Fibroblast of villous mesenchyme (primary cell): ENCODE results near the gene ENGASE. TPM values are rescaled to one million over a fixed set of nuclear protein-coding genes. Genes with fewer than 3 reads are reported as not detected.

Experiments used
- DNase-seq: peaks from one replicate; pipeline ENCODE4 v3.0.0-alpha.2; 2010; ENCODE audit warnings: low read depth
- H3K4me3 ChIP-seq: 2 replicates; pipeline ENCODE4 v1.5.1; 2011; ENCODE audit warnings: low read depth, mild to moderate bottlenecking, low read length
- total RNA-seq: library from RNA; depleted of rRNA; stranded (reverse); fragments of >200 nt; gene quantifications from 2 replicates; pipeline ENCODE4 v1.2.3, GENCODE V29; 2012
- TF ChIP-seq, protein P1 (sequence below): IDR thresholded peaks from 2 replicates; pipeline ENCODE4 v1.5.1; 2012; ENCODE audit warnings: low read depth, mild to moderate bottlenecking, low read length; ENCODE audit not compliant: insufficient read depth

The ENGASE gene
- total RNA-seq, 1 donor, result 11.2 TPM

DNA sequence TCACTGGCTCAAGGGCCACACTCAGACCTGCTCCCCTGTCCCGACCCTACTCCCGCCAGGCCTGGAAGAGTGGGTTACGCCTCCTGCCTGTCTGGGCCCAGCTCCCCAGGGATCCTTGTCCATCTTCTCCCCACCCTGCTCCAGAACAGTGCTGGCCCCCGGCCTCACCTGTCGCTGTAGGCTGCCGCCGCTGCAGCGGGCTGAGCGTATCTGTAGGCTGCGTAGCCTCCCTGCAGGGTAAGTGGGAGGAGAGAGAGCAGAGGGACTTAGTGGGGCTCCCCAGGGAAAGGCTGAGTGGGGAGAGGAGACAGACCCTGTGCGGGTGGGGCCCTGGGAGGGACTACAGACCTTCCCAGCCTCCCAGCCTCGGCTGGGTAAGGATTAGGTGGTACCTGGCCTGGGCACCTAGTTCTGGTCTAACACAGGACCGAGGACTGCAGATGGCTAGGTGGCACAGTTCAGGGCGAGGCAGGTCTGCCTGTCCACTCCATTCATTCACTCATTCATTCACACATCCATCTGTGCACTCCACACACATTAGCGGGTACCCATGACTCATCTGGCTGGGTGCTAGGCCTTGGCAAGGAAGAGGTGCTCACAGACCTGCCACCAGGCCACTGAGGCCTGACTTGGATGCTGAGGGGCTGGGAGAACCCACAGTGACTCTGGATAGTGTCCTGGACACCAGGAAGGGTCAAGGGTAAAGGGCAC, 20.9 kb downstream of the ENGASE start:
- DNase-seq, result no peak
- TF ChIP-seq, protein P1, sequence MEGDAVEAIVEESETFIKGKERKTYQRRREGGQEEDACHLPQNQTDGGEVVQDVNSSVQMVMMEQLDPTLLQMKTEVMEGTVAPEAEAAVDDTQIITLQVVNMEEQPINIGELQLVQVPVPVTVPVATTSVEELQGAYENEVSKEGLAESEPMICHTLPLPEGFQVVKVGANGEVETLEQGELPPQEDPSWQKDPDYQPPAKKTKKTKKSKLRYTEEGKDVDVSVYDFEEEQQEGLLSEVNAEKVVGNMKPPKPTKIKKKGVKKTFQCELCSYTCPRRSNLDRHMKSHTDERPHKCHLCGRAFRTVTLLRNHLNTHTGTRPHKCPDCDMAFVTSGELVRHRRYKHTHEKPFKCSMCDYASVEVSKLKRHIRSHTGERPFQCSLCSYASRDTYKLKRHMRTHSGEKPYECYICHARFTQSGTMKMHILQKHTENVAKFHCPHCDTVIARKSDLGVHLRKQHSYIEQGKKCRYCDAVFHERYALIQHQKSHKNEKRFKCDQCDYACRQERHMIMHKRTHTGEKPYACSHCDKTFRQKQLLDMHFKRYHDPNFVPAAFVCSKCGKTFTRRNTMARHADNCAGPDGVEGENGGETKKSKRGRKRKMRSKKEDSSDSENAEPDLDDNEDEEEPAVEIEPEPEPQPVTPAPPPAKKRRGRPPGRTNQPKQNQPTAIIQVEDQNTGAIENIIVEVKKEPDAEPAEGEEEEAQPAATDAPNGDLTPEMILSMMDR, result no peak
- no peak overlapping the region for H3K4me3 ChIP-seq

DNA sequence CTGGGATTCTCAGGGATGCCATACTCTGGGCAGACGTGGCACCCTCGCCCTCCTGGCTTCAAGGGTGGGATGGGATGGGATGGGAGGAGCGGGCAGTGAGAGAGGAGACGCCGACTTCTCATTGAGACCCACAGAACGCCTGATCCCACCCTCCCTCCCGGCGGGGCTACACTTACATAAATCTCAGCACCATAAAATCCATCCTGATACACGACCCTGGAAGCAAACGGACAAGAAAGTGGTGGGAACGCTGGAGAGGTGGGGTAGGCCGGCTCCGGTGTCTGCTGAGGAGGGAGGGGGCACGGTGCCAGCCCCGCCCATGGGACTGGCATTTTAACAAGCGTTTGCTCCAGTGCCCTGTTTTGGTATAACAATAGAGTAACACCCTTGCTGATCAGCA, 21.9 kb downstream of the ENGASE start:
- no peak overlapping the region for H3K4me3 ChIP-seq
- TF ChIP-seq, protein P1, result no peak
- no peak for DNase-seq

DNA sequence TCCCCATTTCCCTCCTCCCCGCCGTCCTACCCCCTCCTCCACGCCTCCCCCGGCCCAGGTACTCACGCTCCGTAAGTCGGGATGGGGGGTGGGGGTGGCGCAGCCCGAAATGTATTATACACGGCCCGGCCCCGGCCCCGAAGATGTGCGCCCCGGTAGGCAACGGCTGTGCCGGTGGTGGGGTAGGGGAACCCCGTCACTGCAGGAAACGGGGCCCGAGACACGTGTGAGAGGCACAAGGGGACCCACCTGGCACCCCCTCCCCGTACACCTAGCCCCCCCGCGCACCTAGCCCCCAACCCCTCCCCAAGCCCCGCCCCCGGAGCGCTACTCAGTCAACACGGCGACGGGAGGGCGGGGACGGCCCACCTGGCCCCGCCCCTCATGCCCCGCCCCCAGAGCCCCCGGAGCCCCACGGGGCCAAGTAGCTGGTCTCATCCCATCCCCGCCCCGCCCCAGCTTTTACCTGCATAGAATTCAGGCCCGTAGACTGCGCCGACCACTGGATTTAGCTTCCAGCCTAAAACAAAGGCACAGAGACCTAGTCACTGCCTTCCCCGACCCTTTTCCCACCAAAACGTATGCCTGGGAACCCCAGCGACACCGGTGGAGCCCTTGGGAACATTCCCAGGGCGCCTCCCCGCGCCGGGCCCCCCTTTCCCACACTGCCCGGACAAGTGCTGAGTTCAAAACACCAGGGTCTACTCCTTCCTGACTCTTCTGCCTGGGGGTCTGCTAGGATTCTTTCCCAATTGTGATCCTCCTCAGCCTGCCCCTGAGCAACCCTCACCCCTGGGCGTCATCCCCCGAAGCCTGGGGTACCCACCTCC, 22.8 kb downstream of the ENGASE start:
- H3K4me3 ChIP-seq, result no peak overlapping the region
- TF ChIP-seq, protein P1, result no peak
- no peak for DNase-seq

DNA sequence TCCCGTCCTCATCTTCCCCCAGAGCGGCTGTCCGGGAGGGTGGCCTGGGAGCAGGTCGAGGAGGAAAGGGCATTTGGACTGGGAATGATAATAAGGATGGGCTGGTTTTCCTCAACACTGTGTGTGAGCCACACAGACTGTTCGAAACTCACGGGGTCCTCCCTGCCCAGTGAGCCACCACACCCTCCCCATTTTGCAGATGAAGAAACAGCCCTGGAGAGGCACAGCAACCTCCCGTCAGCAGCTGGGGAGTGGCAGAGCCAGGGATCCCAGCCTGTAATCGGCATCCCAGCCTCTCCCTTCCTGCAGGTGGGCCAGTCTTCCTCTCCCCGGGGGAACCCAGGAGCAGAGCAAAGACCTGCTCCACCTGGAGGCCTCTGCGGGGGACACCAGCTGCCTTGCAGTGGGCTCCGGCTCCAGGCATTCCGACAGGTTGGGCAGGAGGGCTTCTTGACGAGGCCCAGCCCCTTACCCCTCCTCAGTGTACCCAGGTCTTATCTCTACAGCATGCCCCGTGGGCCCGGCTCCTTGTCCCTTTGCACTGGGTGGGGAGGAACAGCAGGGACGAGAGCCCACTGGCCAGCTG, 23.8 kb downstream of the ENGASE start:
- H3K4me3 ChIP-seq, result no peak overlapping the region
- TF ChIP-seq, protein P1, result no peak
- DNase-seq, result no peak

DNA sequence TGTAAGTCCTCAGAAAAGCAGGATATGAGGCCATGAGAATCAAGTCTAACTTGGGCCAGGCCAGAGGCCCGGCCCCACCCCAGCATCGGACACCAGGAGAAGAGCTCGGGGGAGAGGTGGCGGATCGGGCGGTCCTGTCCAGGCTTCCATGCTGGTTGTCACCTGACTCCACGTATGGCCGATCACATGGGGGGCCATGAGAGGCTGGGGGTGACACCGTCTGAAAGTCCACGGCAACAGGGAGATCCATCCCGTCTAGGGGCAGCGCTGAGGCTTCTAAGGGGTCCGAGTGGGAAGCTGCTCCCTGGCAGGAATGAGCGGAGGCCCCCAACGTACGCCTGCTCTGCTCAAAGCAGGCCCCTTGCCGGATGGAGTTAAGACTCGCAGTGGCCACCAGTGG, 25.8 kb downstream of the ENGASE start:
- H3K4me3 ChIP-seq, result no peak overlapping the region
- TF ChIP-seq, protein P1, result no peak

DNA sequence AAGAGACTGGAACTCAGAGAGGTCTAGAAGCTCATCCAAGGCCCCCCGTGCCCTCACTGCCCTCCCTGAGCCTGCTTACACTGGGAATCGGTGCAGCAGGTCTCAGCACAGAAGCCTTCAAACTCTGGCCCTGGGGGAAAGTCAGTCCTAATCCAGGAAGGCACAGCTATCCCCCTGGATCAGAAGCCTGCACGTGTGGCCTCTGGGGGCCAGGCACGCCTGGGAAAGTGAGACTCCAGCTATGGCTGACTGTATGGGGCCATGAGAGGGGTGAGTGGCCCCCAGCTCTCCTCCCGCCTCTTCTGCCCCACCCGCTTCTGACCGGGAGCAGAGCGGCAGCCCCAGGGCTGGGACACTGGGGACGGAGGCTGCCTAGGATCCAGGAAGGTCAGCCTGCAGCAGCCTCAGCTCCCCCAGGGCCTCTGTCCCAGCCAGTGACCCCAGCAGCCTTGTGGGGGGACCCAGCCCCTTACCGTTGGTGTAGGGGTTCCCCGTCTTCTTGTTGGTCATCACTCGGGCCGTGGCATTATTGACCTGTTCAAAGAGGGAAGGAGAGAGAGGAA, 26.6 kb downstream of the ENGASE start:
- no peak overlapping the region for H3K4me3 ChIP-seq
- no peak for DNase-seq
- TF ChIP-seq, protein P1, result no peak

More for the DNA sequence above, 25.8 kb downstream of the ENGASE start:
- DNase-seq, result no peak
